Measurements from ENCODE around the gene FITM2. TPM values are rescaled to one million over a fixed set of nuclear protein-coding genes. Genes with fewer than 3 reads are reported as not detected.

The FITM2 gene
- total and polyA plus RNA-seq, 2 donors (not counting 3 experiments of a cell fraction or from before 2014, with no cell fraction given): 4.4 to 7.7 TPM

GRCh38 chr20:44357020-44357419 is 46.0 kb upstream of the FITM2 start:
- no peaks in the 10 kb centered on the region for H3K79me2 ChIP-seq (ENCODE audit: control insufficient read depth, insufficient read depth, low read length)
- H3K27ac ChIP-seq (ENCODE audit: insufficient read depth, low read depth, low read length): no peak overlapping the region
- no peak overlapping the region for H3K4me3 ChIP-seq (replicated peaks in 1 of 3; ENCODE audit: insufficient read depth in 1 of 3, low read depth in 1 of 3, low read length in 3 of 3)
- no peak overlapping the region for H3K9ac ChIP-seq (replicated peaks; ENCODE audit: extremely low read depth, insufficient read depth, low read length)
- no peaks in the 10 kb centered on the region for H3K9me1 ChIP-seq (replicated peaks; ENCODE audit: control insufficient read depth, extremely low read depth, insufficient read depth, low read length)
- no peaks in the 10 kb centered on the region for H3K4me1 ChIP-seq (ENCODE audit: control insufficient read depth, extremely low read depth, insufficient read depth, low read length)
- H4K20me1 ChIP-seq (replicated peaks; ENCODE audit: control insufficient read depth, extremely low read depth, insufficient read depth, low read length): no peaks in the 10 kb centered on the region
- no TSS peak for BruUV-seq (replicated peaks)
- ChIA-PET CTCF (interaction anchor here (1.0 kb wide), 1 partner anchor 28 kb away, joined by 3 read pairs; no protein-coding TSS in a partner anchor), POLR2A (no interaction called here)
- H3K4me2 ChIP-seq (ENCODE audit: insufficient read depth, low read length): no peak overlapping the region
- dilution Hi-C loops (cut with MboI; ENCODE audit: extremely low pct_ligation_motif_present, low sequenced_read_pairs) (no loop called here), intact Hi-C loops (cut with micrococcal nuclease) (no loop called here)
- no peak for DNase-seq (ENCODE audit: low read depth, low spot score)
- FAIRE-seq: no peak
- H2AFZ ChIP-seq (ENCODE audit: low read depth, low read length): no peak overlapping the region
- no peaks in the 10 kb centered on the region for H3K27me3 ChIP-seq (ENCODE audit: control insufficient read depth in 2 of 2, insufficient read depth in 2 of 2, low read length in 2 of 2)
- no peak for TF ChIP-seq MAX (IDR thresholded peaks at IDR 0.05; ENCODE audit: insufficient read depth, insufficient read length)
- TF ChIP-seq POLR2AphosphoS5 (IDR thresholded peaks at IDR 0.05; ENCODE audit: insufficient read depth, low read depth, low read length): no peak
- no peak for TF ChIP-seq CTCF (IDR thresholded peaks at IDR 0.05; ENCODE audit: extremely low read depth in 1 of 2, insufficient read depth in 1 of 2, low read depth in 1 of 2, low read length in 2 of 2)
- no peak for TF ChIP-seq GATA2 (IDR thresholded peaks at IDR 0.05; ENCODE audit: insufficient read depth, insufficient read length, low read depth, low read length)
- TF ChIP-seq FOS (IDR thresholded peaks at IDR 0.05; ENCODE audit: borderline replicate concordance, insufficient read depth, low read length): no peak
- no peaks in the 10 kb centered on the region for H3K9me3 ChIP-seq (replicated peaks; ENCODE audit: control insufficient read depth, insufficient read depth, low read length)
- no peaks in the 10 kb centered on the region for H3K36me3 ChIP-seq (ENCODE audit: control insufficient read depth in 2 of 2, extremely low read depth in 1 of 2, insufficient read depth in 2 of 2, low read length in 2 of 2)

GRCh38 chr20:44356353-44356723 is 45.3 kb upstream of the FITM2 start:
- POLR2A ChIA-PET: no interaction called here
- Histone ChIP-seq H3K9me1 (replicated peaks; ENCODE audit: control insufficient read depth, extremely low read depth, insufficient read depth, low read length) (no peaks in the 10 kb centered on the region), H3K4me2 (ENCODE audit: insufficient read depth, low read length) (no peak overlapping the region), H3K9ac (replicated peaks; ENCODE audit: extremely low read depth, insufficient read depth, low read length) (no peak overlapping the region), H3K79me2 (ENCODE audit: control insufficient read depth, insufficient read depth, low read length) (no peaks in the 10 kb centered on the region), H3K9me3 (replicated peaks; ENCODE audit: control insufficient read depth, insufficient read depth, low read length) (no peaks in the 10 kb centered on the region), H3K4me1 (ENCODE audit: control insufficient read depth, extremely low read depth, insufficient read depth, low read length) (no peaks in the 10 kb centered on the region), H3K4me3 (replicated peaks in 1 of 3; ENCODE audit: insufficient read depth in 1 of 3, low read depth in 1 of 3, low read length in 3 of 3) (no peak overlapping the region), H3K36me3 (ENCODE audit: control insufficient read depth in 2 of 2, extremely low read depth in 1 of 2, insufficient read depth in 2 of 2, low read length in 2 of 2) (no peaks in the 10 kb centered on the region), H3K27ac (ENCODE audit: insufficient read depth, low read depth, low read length) (no peak overlapping the region), H4K20me1 (replicated peaks; ENCODE audit: control insufficient read depth, extremely low read depth, insufficient read depth, low read length) (no peaks in the 10 kb centered on the region), H2AFZ (ENCODE audit: low read depth, low read length) (no peak overlapping the region), H3K27me3 (ENCODE audit: control insufficient read depth in 2 of 2, insufficient read depth in 2 of 2, low read length in 2 of 2) (no peaks in the 10 kb centered on the region)
- dilution Hi-C loops (cut with MboI; ENCODE audit: extremely low pct_ligation_motif_present, low sequenced_read_pairs) (no loop called here), intact Hi-C loops (cut with micrococcal nuclease) (no loop called here)
- DNase-seq (ENCODE audit: low read depth, low spot score) (no peak), FAIRE-seq (no peak)
- CTCF ChIA-PET: no interaction called here
- no TSS peak for BruUV-seq (replicated peaks)
- no peak for TF ChIP-seq EZH2 (IDR thresholded peaks at IDR 0.05; ENCODE audit: borderline replicate concordance, low read depth, low read length, severe bottlenecking)
- no peak for TF ChIP-seq GATA2 (IDR thresholded peaks at IDR 0.05; ENCODE audit: insufficient read depth, insufficient read length, low read depth, low read length)
- TF ChIP-seq MYC (IDR thresholded peaks at IDR 0.05; ENCODE audit: low read depth, low read length): no peak
- TF ChIP-seq POLR2A (IDR thresholded peaks at IDR 0.05; ENCODE audit: low read depth, low read length): no peak
- no peak for TF ChIP-seq MAX (IDR thresholded peaks at IDR 0.05; ENCODE audit: insufficient read depth, insufficient read length)
- TF ChIP-seq JUN (IDR thresholded peaks at IDR 0.05; ENCODE audit: borderline replicate concordance, insufficient read depth, insufficient read length, low read depth): no peak
- no peak for TF ChIP-seq POLR2AphosphoS5 (IDR thresholded peaks at IDR 0.05; ENCODE audit: insufficient read depth, low read depth, low read length)
- no peak for TF ChIP-seq FOS (IDR thresholded peaks at IDR 0.05; ENCODE audit: borderline replicate concordance, insufficient read depth, low read length)
- TF ChIP-seq CTCF (IDR thresholded peaks at IDR 0.05; ENCODE audit: extremely low read depth in 1 of 2, insufficient read depth in 1 of 2, low read depth in 1 of 2, low read length in 2 of 2): no peak
